Cortex of kidney (tissue), 1 donor: ENCODE measurements around the gene NMUR2.

Experiments used
- DNase-seq: peaks from one replicate; lab custom pipeline; 2025; lab: John Stamatoyannopoulos, UW

NMUR2 gene

GRCh38 chr5:152405145-152405544, at the start of gene NMUR2:
TSS of gene NMUR2 (minus strand) at chr5:152405279. CDS start at chr5:152405113, 166 bp downstream.
- no peak for DNase-seq

GRCh38 chr5:152443935-152444334, 38.9 kb upstream of the NMUR2 start:
- DNase-seq: no peak

GRCh38 chr5:152439791-152440190, 34.7 kb upstream of the NMUR2 start:
- no peak for DNase-seq

GRCh38 chr5:152437866-152438265, 32.8 kb upstream of the NMUR2 start:
- DNase-seq: no peak

GRCh38 chr5:152427721-152428120, 22.6 kb upstream of the NMUR2 start:
- no peak for DNase-seq

GRCh38 chr5:152425083-152425482, 20.0 kb upstream of the NMUR2 start:
- no peak for DNase-seq

GRCh38 chr5:152424501-152424900, 19.4 kb upstream of the NMUR2 start:
- no peak for DNase-seq

- no peak for DNase-seq
These were observed 17.0 kb upstream of the NMUR2 start for GRCh38 chr5:152422081-152422480.

- no peak for DNase-seq
These were observed 7.0 kb upstream of the NMUR2 start for GRCh38 chr5:152412129-152412528.

GRCh38 chr5:152406082-152406481, 1.0 kb upstream of the NMUR2 start:
- no peak for DNase-seq

GRCh38 chr5:152404494-152404893, 585 bp downstream of the NMUR2 start:
- DNase-seq: no peak

- no peak for DNase-seq
These were observed 2.0 kb downstream of the NMUR2 start for GRCh38 chr5:152403046-152403445.

GRCh38 chr5:152400846-152401245, 4.2 kb downstream of the NMUR2 start:
- DNase-seq: no peak

GRCh38 chr5:152397581-152397980, 7.5 kb downstream of the NMUR2 start:
- no peak for DNase-seq

GRCh38 chr5:152393441-152393840, 11.6 kb downstream of the NMUR2 start:
- no peak for DNase-seq

- DNase-seq: no peak
These were observed 15.8 kb downstream of the NMUR2 start for GRCh38 chr5:152389208-152389849.

GRCh38 chr5:152388610-152389009, 16.5 kb downstream of the NMUR2 start:
- no peak for DNase-seq

- DNase-seq: no peak
These were observed 24.5 kb downstream of the NMUR2 start for GRCh38 chr5:152380415-152381123.

- no peak for DNase-seq
These were observed 25.7 kb downstream of the NMUR2 start for GRCh38 chr5:152379331-152379730.

- DNase-seq: no peak
These were observed 26.3 kb downstream of the NMUR2 start for GRCh38 chr5:152378730-152379129.

GRCh38 chr5:152376886-152377285, 28.2 kb downstream of the NMUR2 start:
- DNase-seq: no peak

GRCh38 chr5:152374711-152375275, 30.3 kb downstream of the NMUR2 start:
- no peak for DNase-seq

- no peak for DNase-seq
These were observed 32.2 kb downstream of the NMUR2 start for GRCh38 chr5:152372875-152373274.
